VCaP (cell line): ENCODE data around the gene LDAH.
"Not testable (repeated sequence)": the region's sequence is repeated elsewhere in the genome, so short reads cannot be mapped to it uniquely, and the experiment has no call there.

Experiments
- H3K27ac ChIP-seq: fragments of 450-650 bp; 2 replicates; pipeline ENCODE4 v1.5.1; 2017
- CTCF ChIP-seq: fragments of 450-650 bp; conservative IDR thresholded peaks from 2 replicates; pipeline ENCODE4 v1.5.1; 2017; ENCODE audit warnings: mild to moderate bottlenecking, moderate library complexity

The LDAH gene

GRCh38 chr2:20796374-20796791 lies 26.5 kb downstream of the LDAH start:
- no peak for TF ChIP-seq CTCF
- H3K27ac ChIP-seq = peak overlapping the region; percentile 89

GRCh38 chr2:20793944-20794343 lies 29.0 kb downstream of the LDAH start:
- H3K27ac ChIP-seq = not testable (repeated sequence)

GRCh38 chr2:20781656-20782265 lies 41.1 kb downstream of the LDAH start:
- H3K27ac ChIP-seq = peak overlapping the region; percentile 72
- peak; percentile 87 for TF ChIP-seq CTCF

- TF ChIP-seq CTCF = no peak
- no peak overlapping the region for H3K27ac ChIP-seq
Observed at GRCh38 chr2:20771299-20771698, 51.6 kb downstream of the LDAH start.

GRCh38 chr2:20766798-20767644 lies 55.9 kb downstream of the LDAH start:
- TF ChIP-seq CTCF = no peak
- no peak overlapping the region for H3K27ac ChIP-seq

- TF ChIP-seq CTCF = no peak
- no peak overlapping the region for H3K27ac ChIP-seq
Observed at GRCh38 chr2:20766213-20766612, 56.7 kb downstream of the LDAH start.

- no peak for TF ChIP-seq CTCF
- H3K27ac ChIP-seq = no peak overlapping the region
Observed at GRCh38 chr2:20762945-20763683, 59.8 kb downstream of the LDAH start.
